Fibroblast of skin of back (primary cell): Measurements from ENCODE around the gene KRTAP12-4.
"Not testable (repeated sequence)": the region's sequence is repeated elsewhere in the genome, so short reads cannot be mapped to it uniquely, and the experiment has no call there.

ENCODE experiments used
- DNase-seq: peaks from one replicate; pipeline ENCODE4 v3.0.0-alpha.2; 2013

The KRTAP12-4 gene

DNA sequence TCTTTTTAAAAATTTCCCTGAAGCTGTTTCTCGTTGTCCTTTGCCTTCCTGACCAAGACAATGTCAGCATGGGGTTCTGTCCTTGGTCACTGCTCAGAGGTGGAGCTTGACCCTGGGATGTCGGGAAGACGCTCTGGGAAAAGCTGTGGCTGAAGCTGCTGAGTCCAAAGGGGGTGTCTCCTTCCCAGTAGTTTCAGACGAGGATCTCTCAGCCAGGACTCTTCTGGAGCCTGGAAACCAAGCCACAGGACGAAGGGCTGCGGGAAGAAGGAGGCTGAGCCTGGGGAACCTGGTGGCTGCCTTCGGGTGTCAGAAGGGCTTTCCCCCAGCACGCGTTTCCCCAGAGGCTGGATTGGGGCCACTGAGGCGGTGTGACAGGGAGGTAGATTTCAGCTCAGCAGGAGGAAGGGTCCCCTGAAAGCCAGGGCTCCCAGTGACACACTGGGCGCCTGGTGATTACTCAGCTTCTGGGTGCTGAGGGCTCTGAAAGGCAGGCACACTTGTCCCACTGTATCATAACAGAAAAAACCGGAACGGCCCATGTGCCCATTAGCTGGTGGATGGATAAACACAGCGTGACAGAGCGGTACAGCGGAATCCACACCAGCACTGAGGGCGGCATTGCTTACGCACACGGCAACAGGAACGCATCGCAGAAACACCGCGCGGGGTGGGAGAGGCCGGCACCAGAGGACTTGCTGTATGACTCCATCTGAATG, 32.5 kb upstream of the KRTAP12-4 start:
- DNase-seq, result no peak

DNA sequence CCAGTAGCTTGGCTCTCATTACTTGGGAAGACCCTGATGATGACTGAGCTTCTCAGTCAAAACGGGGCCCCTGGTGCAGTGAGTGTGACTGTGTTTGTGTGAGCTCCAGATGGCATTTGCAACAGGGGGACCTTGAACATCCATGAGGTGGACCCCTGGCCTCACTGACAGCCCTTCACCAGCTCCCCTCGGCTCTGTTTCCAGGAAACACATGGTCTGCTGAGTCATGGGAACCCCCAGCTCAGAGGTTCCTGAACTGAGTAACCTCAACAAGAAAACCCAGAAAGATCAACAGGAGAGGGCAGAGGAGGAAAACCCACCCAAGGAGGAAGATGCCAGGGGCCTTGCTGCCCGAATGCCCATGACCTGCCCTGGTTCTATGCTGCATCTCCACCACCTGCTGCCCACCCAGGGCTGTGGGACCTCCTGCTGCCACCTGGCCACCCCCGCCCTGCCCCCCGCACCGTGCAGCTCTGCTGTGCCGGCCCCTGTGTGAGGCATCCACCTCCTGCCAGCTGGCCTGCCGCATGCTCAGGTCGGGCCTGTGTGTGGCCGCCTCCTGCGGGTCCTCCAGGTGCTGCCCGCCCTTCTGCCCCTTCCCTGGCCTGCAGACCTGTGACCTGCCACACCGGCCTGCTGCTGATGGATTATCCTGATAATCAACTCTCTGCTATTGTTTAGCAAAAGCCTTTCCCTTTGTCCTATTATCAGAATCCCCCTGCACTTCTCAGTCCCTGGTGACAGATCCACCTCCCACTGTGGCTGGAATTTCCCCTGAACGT, 31.7 kb upstream of the KRTAP12-4 start:
- DNase-seq, result no peak

DNA sequence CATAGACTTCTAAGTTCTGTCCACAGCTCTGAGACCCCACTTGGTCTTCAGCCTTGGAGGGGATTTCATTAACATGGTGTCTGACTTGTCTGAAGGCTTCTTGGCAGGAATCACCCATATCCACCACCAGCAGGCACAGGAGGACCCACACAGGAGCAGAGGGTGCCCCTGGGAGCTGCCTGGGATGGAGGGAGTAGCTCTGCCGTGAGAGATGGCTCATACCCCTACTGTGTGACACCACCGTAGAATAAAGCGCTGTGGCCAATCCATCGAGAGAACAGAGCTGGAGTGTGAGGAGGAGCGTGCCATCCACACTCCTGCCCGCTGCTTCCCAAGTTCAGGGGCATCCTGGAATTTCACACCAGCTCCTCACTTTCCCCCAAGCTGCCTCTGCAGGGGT, 30.6 kb upstream of the KRTAP12-4 start:
- not testable (repeated sequence) for DNase-seq

DNA sequence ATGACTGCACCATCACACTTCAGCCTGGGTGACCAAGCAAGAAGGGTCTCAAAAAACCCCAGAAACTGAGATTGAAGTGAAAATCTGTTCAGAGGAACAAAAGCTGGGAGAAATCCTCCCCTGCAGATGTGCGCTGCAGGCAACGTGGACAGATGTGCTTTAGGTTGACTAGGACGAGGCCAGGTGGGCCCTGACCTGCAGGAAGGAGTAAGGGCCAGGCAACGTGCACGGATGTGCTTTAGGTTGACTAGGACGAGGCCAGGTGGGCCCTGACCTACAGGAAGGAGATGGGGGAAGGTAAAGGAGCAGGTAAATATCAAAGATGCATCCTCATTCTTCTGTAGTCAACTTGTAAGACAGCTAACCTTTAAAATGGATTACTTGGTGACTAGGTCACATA, 30.0 kb upstream of the KRTAP12-4 start:
- DNase-seq, result no peak

DNA sequence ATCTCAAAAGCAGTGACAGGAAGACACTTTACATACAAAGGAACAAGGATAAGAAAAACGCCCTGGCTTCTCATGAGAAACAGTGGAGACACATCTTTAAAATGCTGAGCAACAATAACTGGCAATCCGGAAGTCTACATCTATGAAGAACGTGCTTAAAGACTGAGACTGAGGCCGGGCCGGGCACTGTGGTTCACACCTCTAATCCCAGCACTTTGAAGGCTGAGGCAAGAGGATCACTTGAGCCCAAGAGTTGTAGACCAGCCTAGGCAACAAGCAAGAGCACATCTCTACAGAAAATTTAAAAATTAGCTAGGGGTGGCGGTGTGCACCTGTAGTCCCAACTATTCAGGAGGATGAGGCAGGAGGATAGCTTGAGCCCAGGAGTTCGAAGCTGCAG, 29.6 kb upstream of the KRTAP12-4 start:
- no peak for DNase-seq

DNA sequence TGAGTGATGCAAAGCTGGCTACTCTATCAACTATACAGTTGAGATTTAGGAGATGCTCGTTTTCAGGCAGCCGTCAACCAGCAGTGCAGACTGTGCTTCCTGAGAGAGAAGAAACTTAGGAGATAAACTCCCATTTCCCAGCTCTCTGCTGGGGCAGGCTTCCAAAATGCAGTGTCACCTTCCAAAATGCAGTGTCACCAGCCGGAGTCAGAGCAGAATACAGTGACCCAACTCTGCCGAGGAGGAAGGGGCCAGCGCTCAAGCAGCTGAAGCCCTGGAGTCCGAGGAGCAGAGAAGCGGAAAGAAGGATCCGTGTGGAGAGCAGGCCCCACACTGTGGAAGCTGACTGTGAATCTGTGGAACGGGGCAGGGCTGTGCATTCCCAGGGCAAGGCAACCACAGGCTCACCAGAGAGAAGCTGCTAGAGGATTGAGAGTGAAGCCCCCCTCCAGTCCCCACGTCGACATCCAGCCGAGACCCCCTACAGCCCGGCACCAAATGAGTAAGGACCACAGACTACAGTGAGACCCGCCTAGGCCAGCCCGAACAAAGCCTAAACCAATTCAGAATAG, 28.2 kb upstream of the KRTAP12-4 start:
- DNase-seq, result no peak

DNA sequence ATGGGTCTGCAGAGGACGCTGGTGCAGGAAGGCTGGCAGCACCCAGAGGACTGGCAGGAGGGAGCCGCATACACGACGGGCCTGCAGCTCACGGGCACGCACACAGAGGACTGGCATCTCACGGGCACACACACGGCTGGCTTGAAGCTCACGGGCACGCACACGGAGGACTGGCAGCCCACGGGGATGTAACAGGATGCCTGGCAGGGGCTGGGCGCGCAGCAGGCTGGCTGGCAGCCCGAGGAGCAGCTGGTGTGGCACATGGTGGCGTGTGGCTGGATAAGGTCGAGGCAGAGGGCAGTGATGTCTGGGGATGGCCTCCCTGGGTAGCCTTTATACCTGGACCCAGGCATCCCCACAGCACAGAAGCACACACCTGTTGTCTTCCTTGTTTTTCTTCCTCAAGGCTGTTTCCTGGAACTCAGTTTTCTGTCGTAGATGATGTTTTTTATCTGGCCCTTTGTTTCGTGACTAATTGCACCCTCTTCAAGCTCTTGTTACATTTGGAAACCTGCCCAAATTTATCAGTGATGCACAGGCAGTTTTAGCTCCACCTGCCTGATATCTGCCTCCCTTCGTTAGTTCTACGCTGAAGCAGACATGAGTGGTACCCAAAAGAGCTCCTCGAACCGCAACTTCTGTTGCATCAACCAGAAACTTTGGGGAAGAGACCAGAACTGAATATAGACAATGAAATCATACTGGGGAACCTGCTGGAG, 27.6 kb upstream of the KRTAP12-4 start, which contains the start of gene KRTAP12-1:
TSS of gene KRTAP12-1 (minus strand) at position 303 of the 719 bp plus-strand sequence. CDS start at position 263, 40 bp downstream.
- DNase-seq, result no peak

DNA sequence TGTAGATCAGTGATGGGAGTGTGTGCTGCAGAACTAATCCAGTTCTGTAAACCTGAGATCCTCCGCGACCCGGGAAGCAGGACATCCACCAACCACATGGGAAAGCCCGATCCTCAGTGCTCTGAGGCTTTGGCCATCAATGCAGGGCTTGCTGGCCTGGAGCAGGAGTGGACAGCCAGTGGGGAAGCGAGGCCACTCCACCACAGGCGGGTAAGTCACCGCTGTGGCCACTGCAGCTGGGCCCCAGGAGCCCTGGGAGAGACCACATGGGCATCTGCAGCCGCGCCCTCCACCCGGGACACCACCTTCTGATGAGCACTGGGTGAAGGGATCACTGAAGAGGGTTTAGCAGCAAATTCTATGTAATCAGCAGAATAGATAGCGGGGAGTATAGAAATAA, 26.7 kb upstream of the KRTAP12-4 start:
- DNase-seq, result no peak

DNA sequence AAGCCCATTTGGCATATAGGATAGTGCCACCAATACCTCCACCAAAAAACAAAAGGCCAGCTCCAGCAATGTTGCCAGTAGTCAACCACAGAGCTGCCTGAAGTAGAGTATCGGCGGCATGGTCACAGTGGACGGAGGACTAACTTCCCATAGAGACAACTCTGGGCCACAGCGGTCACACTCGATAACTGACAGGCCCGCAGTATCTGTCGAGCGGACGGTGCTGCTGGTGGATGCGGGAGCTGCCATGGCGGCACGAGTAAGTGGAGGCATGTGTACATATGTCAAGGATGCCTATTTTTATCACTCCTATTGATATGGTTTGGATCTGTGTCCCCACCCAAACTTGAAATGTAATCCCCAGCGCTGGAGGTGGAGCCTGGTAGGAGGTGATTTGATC, 23.4 kb upstream of the KRTAP12-4 start:
- no peak for DNase-seq

DNA sequence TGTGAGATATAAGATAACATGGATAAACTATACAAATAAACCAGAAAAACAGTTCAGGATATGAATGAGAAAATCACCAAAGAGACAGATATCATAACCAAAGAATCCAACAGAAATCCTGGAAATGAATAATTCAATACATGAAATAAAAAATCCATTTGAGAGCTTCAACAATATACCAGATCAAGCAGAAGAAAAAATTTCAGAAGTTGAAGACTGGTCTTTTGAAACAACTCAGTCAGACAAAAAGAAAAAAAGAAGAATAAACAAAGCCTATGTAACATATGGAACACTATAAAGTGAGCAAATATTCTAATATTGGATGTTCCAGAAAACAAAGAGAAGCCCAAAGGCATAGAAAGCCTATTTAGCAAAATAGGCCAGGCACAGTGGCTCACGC, 17.5 kb upstream of the KRTAP12-4 start:
- no peak for DNase-seq

DNA sequence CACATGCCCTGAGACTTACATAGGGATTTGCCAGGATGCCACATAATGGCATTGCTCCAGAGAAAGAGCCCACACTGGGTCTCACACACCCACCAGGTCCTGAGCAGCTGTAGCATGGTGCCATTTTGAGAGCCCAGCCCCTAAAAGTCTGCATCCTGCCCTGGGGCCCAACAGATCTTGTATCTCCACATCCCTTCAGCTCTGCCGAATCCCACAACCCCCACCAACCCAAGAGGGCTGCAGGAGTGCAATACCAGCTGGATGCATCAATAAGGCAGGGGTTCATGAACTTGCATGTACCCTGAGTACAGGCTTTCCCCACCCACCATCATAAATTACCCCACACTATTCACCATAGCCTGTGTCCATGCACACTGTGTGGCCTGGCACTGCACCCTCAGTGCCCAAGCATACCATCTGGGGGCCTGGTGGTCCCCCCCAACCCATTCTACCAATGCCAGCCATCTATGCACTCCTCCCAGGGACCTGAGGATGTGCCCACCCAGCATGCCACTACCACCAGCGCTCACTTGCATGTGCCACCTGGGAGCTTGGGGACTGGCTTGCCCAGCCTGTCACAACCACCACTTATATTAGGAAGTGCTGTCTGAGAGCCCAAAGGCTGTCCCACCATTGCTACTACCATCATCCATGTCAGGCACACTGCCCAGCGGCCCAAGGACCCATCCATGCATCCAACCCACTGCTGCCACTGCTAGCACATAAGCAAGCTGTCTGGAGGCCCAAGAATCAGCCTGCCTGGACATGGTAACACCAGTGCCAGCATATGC, 16.4 kb upstream of the KRTAP12-4 start:
- DNase-seq, result no peak

DNA sequence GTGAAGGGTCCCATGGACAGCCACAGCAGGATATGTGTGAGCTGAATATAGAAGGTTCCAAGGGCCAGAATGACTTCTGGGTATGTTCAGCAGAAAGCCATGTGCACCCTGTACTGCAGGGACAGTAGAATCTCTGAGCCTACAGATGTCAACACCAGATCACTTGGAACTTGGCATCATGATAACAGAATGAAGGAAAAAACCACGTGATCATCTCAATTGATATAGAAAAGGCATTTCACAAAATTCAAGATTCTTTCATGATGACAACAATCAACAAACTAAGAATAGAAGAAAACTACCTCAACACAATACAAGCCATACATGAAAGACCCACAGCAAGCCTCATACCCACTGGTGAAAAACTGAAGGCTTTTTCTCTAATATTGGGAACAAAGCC, 13.2 kb upstream of the KRTAP12-4 start:
- no peak for DNase-seq

DNA sequence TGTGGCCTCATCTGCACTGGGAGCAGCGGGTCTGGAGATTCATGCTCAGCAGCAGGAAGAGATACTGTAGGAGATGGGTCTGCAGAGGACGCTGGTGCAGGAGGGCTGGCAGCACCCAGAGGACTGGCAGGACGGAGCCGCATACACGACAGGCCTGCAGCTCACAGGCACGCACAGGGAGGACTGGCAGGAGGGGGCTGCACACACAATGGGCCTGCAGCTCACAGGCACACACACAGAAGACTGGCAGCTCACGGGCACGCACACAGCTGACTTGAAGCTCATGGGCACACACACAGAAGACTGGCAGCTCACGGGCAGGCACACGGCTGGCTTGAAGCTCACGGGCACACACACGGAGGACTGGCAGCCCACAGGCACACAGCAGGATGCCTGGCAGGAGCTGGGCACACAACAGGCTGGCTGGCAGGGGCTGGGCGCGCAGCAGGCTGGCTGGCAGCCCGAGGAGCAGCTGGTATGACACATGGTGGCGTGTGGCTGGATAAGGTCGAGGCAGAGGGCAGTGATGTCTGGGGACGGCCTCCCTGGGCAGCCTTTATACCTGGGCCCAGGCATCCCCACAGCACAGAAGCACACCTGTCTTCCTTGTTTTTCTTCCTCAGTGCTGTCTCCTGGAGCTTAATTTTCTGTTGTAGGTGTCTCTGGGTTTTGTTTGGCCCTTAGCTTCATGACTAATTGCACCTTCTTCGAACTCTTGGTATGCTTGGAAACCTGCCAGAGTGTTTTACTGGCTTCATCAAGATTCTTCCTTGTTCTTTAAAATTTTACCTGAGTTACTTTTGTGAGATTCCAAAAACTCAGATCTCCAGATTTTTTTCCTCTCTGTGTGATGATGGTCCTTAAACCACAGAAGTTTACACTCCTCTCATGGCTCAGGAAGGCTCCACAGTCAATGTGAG, 12.2 kb upstream of the KRTAP12-4 start, which contains the start of gene KRTAP12-2:
TSS of gene KRTAP12-2 (minus strand) at position 527 of the 920 bp plus-strand sequence. CDS start at position 486, 41 bp downstream.
- no peak for DNase-seq

DNA sequence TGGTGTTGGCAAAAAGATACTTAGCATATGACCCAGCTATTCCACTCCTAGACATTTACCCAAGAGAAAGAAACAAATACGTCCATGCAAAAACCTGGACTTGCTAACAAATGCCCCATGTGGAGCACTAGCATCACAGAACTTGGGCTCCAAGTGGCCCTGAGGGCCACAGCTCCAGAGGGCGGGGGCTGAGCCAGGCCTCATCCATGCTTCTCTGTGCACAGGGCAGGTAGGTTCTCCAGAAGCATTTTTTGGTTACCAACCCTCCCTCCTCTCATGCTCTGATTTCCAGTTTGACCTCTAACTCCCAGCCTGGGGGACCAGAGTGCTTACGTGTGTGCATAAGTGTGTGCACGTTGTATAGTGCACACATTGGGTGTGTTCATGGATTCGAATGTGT, 10.2 kb upstream of the KRTAP12-4 start:
- no peak for DNase-seq

DNA sequence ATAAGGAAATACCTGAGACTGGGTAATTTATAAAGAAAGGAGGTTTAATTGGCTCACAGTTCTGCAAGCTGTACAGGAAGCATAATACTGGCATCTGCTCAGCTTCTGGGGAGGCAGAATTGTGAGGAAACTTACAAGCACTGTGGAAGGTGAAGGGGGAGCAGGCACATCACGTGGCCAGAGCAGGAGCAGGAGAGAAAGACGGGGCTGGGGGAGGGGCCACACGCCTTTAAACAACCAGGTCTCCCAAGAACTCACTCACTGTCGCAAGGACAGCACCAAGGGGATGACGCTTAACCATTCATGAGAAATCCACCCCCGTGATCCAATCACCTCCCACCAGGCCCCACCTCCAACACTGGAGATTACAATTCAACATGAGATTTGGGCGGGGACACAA, 7.1 kb upstream of the KRTAP12-4 start:
- DNase-seq, result not testable (repeated sequence)

DNA sequence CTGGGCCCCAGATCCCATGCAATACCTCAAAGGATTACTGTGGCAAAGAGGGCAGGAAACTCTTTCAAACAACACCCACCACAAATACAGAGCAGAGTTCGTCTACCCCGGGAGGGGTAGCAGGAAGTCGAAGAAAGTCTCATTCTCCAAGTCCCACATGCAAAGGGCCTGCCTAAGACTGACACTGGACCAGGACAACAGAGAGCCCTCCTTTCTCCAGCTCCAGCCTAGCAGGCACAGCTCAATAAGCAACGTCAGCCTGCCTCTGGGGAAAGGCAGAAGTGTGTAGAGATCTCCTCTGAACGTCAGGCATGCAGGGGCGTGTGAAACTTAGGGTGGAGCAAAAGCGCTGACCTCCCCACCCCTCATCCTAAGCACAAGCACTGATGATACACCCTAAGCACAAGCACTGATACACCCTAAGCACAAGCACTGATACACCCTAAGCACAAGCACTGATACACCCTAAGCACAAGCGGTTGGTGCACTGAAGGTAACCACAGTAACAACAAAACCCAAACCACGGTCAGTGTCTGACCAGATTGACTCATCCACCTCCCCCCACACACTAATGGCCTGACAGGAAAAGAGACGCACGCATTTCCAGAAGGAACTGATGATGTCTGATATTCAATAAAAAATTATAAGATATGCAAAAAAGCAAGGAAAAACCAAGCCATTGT, 4.6 kb upstream of the KRTAP12-4 start:
- DNase-seq, result no peak

DNA sequence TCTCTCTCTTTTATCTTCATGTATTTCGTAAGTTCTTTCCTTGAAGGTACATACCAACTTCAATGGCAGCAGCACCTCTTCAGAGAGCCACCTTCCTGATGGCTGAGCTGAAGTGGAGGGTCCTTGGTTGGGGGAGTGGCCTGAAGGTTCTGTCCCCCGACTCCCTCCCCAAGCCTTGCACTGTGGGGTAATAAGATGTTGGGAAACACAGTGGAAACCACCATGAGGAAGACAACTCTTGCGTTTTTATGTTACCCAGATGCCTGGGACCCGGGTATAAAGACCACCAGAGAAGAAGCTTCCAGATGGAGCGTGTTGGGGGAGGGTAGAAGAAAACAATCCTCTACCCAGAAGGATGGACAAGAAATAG, 4.1 kb upstream of the KRTAP12-4 start:
- DNase-seq, result no peak

DNA sequence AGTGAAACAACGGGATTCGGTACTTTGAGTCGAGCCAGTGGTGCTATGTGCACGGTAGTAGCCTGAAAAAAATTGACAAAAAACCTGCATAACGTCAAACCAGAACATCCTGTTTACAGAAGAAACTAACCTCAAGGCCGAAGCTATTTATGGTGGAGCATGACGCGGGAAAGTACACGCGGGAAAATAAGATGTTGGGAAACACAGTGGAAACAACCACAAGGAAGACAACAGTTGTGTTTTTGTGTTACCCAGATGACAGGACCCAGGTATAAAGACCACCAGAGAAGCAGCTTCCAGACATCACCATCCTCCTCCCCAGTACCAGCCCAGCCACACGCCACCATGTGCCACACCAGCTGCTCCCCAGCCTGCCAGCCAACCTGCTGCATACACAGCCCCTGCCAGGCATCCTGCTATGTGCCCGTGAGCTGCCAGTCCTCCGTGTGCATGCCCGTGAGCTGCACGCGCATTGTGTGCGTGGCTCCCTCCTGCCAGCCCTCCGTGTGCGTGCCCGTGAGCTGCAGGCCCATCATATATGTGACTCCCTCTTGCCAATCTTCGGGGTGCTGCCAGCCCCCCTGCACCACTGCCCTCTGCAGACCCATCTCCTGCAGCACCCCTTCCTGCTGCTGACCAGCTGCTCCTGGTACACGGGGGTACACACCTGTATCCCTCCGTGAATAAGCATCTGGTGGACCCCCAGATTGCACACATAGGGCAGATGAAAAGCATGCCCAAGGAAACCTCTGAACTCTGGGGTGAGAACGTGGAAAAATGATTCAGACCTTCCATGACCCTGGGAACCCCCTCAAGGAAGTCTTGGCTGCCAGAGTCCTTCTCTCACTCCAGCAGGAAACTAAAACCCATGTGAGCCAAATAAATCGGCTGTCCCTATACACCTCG, 3.4 kb upstream of the KRTAP12-4 start, which contains the start of gene KRTAP12-3:
TSS of gene KRTAP12-3 (plus strand) at position 298 of the 906 bp plus-strand sequence. CDS start at position 346, 48 bp downstream.
- DNase-seq, result no peak

DNA sequence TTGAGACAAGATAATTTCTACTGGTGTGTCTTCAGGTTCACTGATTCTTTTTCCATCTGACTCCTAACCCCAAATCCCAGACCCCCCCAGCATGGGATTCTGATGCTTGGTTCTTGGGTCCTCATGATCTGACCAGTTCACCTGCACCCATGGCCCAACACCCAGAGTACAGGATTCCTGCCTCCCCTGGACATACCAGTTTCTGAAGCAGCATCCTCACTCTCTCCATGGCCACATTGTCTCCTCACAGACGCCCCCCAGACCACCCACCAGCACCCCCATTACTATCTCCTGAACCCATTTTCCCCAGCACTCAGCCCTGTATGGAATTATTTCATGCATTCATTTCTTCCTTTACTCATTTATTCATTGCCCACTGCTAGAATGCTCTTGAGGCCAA, 2.4 kb upstream of the KRTAP12-4 start:
- no peak for DNase-seq
